Kidney tubule cell (primary cell): Measurements from ENCODE around the gene YIPF2.

Experiments used
- DNase-seq: peaks from one replicate; pipeline ENCODE4 v3.0.0-alpha.2; 2018; ENCODE audit warnings: low spot score

The YIPF2 gene

GRCh38 chr19:10876459-10877240, 51.8 kb downstream of the YIPF2 start:
- DNase-seq, result no peak

- no peak for DNase-seq
Measured at GRCh38 chr19:10874024-10874423, 54.4 kb downstream of the YIPF2 start.

GRCh38 chr19:10872546-10873107, 55.8 kb downstream of the YIPF2 start:
- DNase-seq, result no peak
